Endothelial cell of umbilical vein (primary cell): ENCODE data around the gene ACIN1.

ENCODE experiments used
- POLR2A ChIP-seq: IDR thresholded peaks from 2 replicates; pipeline ENCODE4 v1.6.1; 2012; ENCODE audit warnings: low read depth, mild to moderate bottlenecking, control low read depth, low read length
- POLR2AphosphoS5 ChIP-seq: IDR thresholded peaks from 2 replicates; pipeline ENCODE4 v1.6.1; 2012; ENCODE audit warnings: low read depth, mild to moderate bottlenecking, control low read depth, low read length, moderate library complexity; ENCODE audit not compliant: insufficient read depth

- no peak for TF ChIP-seq POLR2AphosphoS5
- no peak for TF ChIP-seq POLR2A
Observed at GRCh38 chr14:23053426-23053825, 41.5 kb downstream of the ACIN1 start.
